GM21723 (cell line): Measurements from ENCODE around the gene LUZP1.
A peak's percentile ranks its signal among the peaks of the same experiment; 100 is the strongest.
"Not testable (repeated sequence)": the region's sequence is repeated elsewhere in the genome, so short reads cannot be mapped to it uniquely, and the experiment has no call there.

Experiments
- ATAC-seq: cut with Tn5 transposase; IDR thresholded peaks from one replicate; pipeline ENCODE4 v1.9.1; 2021; ENCODE audit warnings: mild to moderate bottlenecking, moderate library complexity; ENCODE audit not compliant: unreplicated experiment

LUZP1 gene

GRCh38 chr1:23188936-23189452, 20.3 kb upstream of the LUZP1 start:
- ATAC-seq: not testable (repeated sequence)

GRCh38 chr1:23188434-23188884, 19.8 kb upstream of the LUZP1 start:
- ATAC-seq: no peak

- no peak for ATAC-seq
Measured at GRCh38 chr1:23187637-23188036, 19.0 kb upstream of the LUZP1 start.

GRCh38 chr1:23185381-23185780, 16.7 kb upstream of the LUZP1 start:
- ATAC-seq: no peak

- no peak for ATAC-seq
Measured at GRCh38 chr1:23184212-23184934, 15.7 kb upstream of the LUZP1 start.

GRCh38 chr1:23179862-23180261, 11.2 kb upstream of the LUZP1 start:
- ATAC-seq: no peak

GRCh38 chr1:23178950-23179349, 10.3 kb upstream of the LUZP1 start:
- ATAC-seq: no peak

GRCh38 chr1:23178414-23178813, 9.8 kb upstream of the LUZP1 start:
- no peak for ATAC-seq

- peak; percentile 54 for ATAC-seq
Measured at GRCh38 chr1:23177438-23178380, 9.1 kb upstream of the LUZP1 start.

GRCh38 chr1:23177031-23177430, 8.4 kb upstream of the LUZP1 start:
- ATAC-seq: no peak

- ATAC-seq: no peak
Measured at GRCh38 chr1:23174426-23175110, 5.9 kb upstream of the LUZP1 start.

- ATAC-seq: no peak
Measured at GRCh38 chr1:23171181-23171755, 2.6 kb upstream of the LUZP1 start.

GRCh38 chr1:23169727-23170335, 1.2 kb upstream of the LUZP1 start:
- no peak for ATAC-seq

GRCh38 chr1:23169195-23169575, 529 bp upstream of the LUZP1 start:
- no peak for ATAC-seq

GRCh38 chr1:23168079-23168444, 594 bp downstream of the LUZP1 start:
- ATAC-seq: peak; percentile 41

- ATAC-seq: peak; percentile 36
Measured at GRCh38 chr1:23167353-23168078, 1.1 kb downstream of the LUZP1 start.

GRCh38 chr1:23166854-23167253, 1.8 kb downstream of the LUZP1 start:
- no peak for ATAC-seq

- no peak for ATAC-seq
Measured at GRCh38 chr1:23163395-23163794, 5.3 kb downstream of the LUZP1 start.

- no peak for ATAC-seq
Measured at GRCh38 chr1:23159963-23160877, 8.4 kb downstream of the LUZP1 start.
